Calu3 (cell line): ENCODE results near the gene ATG2A. TPM values are rescaled to one million over a fixed set of nuclear protein-coding genes. Genes with fewer than 3 reads are reported as not detected.

Source experiments
- BruUV-seq: library from RNA; stranded (reverse); fragments of 400-500 nt; replicated peaks from 2 replicates; lab custom pipeline; 2021; lab: Mats Ljungman, UMichigan
- CTCF ChIA-PET: fragments of 300-600 bp; sonication (Branson Sonifier 250); formaldehyde crosslinking; loops from one replicate; lab custom pipeline; 2022; ENCODE audit warnings: antibody characterized with exemption; lab: Charles Lee
- DNase-seq: peaks from one replicate; pipeline ENCODE4 v3.0.0; 2022
- H3K27ac Mint-ChIP-seq: one replicate; pipeline ENCODE4 v1.8.0; 2022; ENCODE audit warnings: mixed read lengths; ENCODE audit not compliant: unreplicated experiment
- H3K27me3 Mint-ChIP-seq: one replicate; pipeline ENCODE4 v1.8.0; 2022; ENCODE audit warnings: mixed read lengths; ENCODE audit not compliant: unreplicated experiment
- H3K36me3 Mint-ChIP-seq: one replicate; pipeline ENCODE4 v1.8.0; 2022; ENCODE audit warnings: mild to moderate bottlenecking, moderate library complexity, mixed read lengths; ENCODE audit not compliant: insufficient read depth, unreplicated experiment
- H3K4me1 Mint-ChIP-seq: one replicate; pipeline ENCODE4 v1.8.0; 2022; ENCODE audit warnings: mild to moderate bottlenecking, low read depth, mixed read lengths; ENCODE audit not compliant: unreplicated experiment
- H3K4me3 Mint-ChIP-seq: one replicate; pipeline ENCODE4 v1.8.0; 2022; ENCODE audit warnings: mild to moderate bottlenecking, low read depth, moderate library complexity, mixed read lengths; ENCODE audit not compliant: unreplicated experiment
- H3K9me3 Mint-ChIP-seq: one replicate; pipeline ENCODE4 v1.8.0; 2022; ENCODE audit warnings: low read depth, mixed read lengths; ENCODE audit not compliant: unreplicated experiment
- intact Hi-C: fragments of 100-400 bp; cut with micrococcal nuclease; formaldehyde crosslinking; loops from one replicate; pipeline ENCODE4 v1.10.0; 2022; ENCODE audit not compliant: unreplicated experiment
- total RNA-seq: library from RNA; stranded (reverse); gene quantifications from 2 replicates; pipeline ENCODE4 v1.2.3, GENCODE V29; 2022
- TF ChIP-seq, protein P1 (sequence below): fragments of 200-600 bp; IDR thresholded peaks from one replicate; pipeline ENCODE4 v1.8.0; 2022; ENCODE audit warnings: antibody characterized with exemption; ENCODE audit not compliant: unreplicated experiment

Gene ATG2A
- total RNA-seq, 1 experiment from 2014 or later, result 29.6 TPM

- Mint-ChIP-seq H3K27me3 (no peaks in the 10 kb centered on the region), H3K36me3 (peaks cover 54% of the 10 kb centered on the region), H3K9me3 (no peaks in the 10 kb centered on the region), H3K4me3 (peak overlapping the region; percentile 98), H3K27ac (peak overlapping the region; percentile 93), H3K4me1 (peaks cover 28% of the 10 kb centered on the region)
- CTCF ChIA-PET, result interaction anchor here (0.8 to 3.6 kb wide), 4 partner anchors 9 to 31 kb away, joined by 3 to 19 read pairs (median 9); no protein-coding TSS in a partner anchor
- TF ChIP-seq, protein P1, sequence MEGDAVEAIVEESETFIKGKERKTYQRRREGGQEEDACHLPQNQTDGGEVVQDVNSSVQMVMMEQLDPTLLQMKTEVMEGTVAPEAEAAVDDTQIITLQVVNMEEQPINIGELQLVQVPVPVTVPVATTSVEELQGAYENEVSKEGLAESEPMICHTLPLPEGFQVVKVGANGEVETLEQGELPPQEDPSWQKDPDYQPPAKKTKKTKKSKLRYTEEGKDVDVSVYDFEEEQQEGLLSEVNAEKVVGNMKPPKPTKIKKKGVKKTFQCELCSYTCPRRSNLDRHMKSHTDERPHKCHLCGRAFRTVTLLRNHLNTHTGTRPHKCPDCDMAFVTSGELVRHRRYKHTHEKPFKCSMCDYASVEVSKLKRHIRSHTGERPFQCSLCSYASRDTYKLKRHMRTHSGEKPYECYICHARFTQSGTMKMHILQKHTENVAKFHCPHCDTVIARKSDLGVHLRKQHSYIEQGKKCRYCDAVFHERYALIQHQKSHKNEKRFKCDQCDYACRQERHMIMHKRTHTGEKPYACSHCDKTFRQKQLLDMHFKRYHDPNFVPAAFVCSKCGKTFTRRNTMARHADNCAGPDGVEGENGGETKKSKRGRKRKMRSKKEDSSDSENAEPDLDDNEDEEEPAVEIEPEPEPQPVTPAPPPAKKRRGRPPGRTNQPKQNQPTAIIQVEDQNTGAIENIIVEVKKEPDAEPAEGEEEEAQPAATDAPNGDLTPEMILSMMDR, result no peak
- no peak for DNase-seq
- BruUV-seq, result no TSS peak
- intact Hi-C loops, result no loop called here
Observed at GRCh38 chr11:64879244-64879900, 37.6 kb downstream of the ATG2A start.

DNA sequence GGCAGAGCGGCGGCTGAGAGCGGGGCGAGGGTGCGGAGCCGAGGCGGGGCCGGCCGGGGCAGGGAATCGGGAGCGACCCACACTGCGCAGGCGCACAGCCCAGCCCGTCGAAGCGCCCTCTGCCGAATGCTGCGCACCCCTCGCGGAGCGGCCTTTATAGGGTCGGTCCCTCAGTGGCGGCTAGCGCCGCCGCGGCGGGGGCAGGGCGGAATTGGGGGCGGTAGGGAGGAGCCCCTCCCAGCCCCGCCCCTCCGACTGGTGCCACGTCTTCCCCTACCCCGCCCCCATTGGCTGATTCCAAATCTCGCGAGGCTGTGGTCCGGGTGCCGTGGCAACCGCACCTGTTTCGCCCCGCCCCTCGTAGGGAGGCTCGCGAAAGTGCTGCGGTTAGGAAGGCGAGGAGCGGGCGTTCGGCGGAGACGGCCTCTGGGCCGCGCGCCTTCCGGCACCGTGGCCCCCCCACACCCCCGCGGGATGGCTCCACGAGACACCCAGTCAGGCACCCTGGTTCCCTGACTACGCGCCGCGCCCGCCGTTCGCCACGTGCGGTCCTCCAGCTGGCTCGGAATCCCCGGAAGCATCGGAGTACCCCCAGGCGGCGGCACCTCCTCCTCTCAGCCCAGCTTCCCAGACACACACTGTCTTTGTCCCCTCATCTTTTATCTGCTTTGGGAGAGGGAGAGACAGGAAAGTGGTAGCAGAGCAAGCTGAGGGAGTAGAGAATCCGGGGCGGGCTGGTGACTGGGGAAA lies 38.3 kb downstream of the ATG2A start, which contains the start of gene EHD1:
Gene EHD1, minus strand, starts transcription at position 128 of the 750 bp plus-strand sequence. CDS start 157 bp downstream, outside the sequence.
- peaks cover 58% of the 10 kb centered on the region for H3K36me3 Mint-ChIP-seq
- BruUV-seq, result TSS peak; percentile 81
- peak; percentile 99 for DNase-seq
- H3K27me3 Mint-ChIP-seq, result no peaks in the 10 kb centered on the region
- CTCF ChIA-PET, result interaction anchor here (0.8 to 3.6 kb wide), 7 partner anchors 9 to 608 kb away, joined by 3 to 19 read pairs (median 7); partner anchors contain the start of gene BATF2
- TF ChIP-seq, protein P1, result peak; percentile 7
- H3K27ac Mint-ChIP-seq, result peak within 1 kb of the TSS; percentile 93
- intact Hi-C loops, result no loop called here
- H3K4me3 Mint-ChIP-seq, result peak within 1 kb of the TSS; percentile 98
- no peaks in the 10 kb centered on the region for H3K9me3 Mint-ChIP-seq
- H3K4me1 Mint-ChIP-seq, result peaks cover 28% of the 10 kb centered on the region

DNA sequence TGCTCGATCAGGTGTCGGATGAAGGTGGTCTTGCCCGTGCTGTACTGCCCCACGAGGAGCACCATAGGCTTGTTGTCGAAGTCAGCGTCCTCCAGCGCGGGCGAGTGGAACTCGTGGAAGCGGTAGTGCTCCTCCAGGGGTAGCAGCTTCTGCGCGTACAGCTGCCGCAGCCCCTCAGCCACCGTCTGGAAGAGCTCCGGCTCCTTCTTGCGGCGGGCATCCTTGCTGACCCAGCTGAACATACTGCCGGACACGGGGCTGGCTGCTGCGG lies 38.9 kb downstream of the ATG2A start:
- TF ChIP-seq, protein P1, result no peak
- intact Hi-C loops, result no loop called here
- peaks cover 30% of the 10 kb centered on the region for H3K4me1 Mint-ChIP-seq
- H3K27ac Mint-ChIP-seq, result peak overlapping the region; percentile 93
- DNase-seq, result peak; percentile 22
- H3K9me3 Mint-ChIP-seq, result no peaks in the 10 kb centered on the region
- peaks cover 63% of the 10 kb centered on the region for H3K36me3 Mint-ChIP-seq
- peak overlapping the region; percentile 98 for H3K4me3 Mint-ChIP-seq
- no peaks in the 10 kb centered on the region for H3K27me3 Mint-ChIP-seq
- CTCF ChIA-PET, result interaction anchor here (1.1 to 3.6 kb wide), 6 partner anchors 21 to 609 kb away, joined by 3 to 19 read pairs (median 5); partner anchors contain the start of gene BATF2
- BruUV-seq, result no TSS peak

GRCh38 chr11:64877390-64878222 lies 39.4 kb downstream of the ATG2A start:
- intact Hi-C loops, result no loop called here
- no TSS peak for BruUV-seq

More at GRCh38 chr11:64877390-64878222, 39.4 kb downstream of the ATG2A start:
- Mint-ChIP-seq H3K27me3 (no peaks in the 10 kb centered on the region), H3K9me3 (no peaks in the 10 kb centered on the region), H3K4me3 (peak overlapping the region; percentile 98), H3K27ac (peak overlapping the region; percentile 93), H3K4me1 (peaks cover 35% of the 10 kb centered on the region), H3K36me3 (peaks cover 68% of the 10 kb centered on the region)
- TF ChIP-seq, protein P1, result no peak
- no peak for DNase-seq
- CTCF ChIA-PET, result interaction anchor here (0.6 to 3.6 kb wide), 10 partner anchors 10 to 610 kb away, joined by 3 to 19 read pairs (median 4); partner anchors contain the start of genes ARL2 and BATF2
